Tibial artery (tissue), 4 donors: ENCODE results near the gene ATP10B.

Experiments
- DNase-seq, 2 donors: peaks; one replicate each; pipeline ENCODE4 v3.0.0-alpha.2; 2019
- H3K27ac ChIP-seq, 2 donors: fragments of 200-600 bp; sonication (generic) in 1 of 2; 1 replicate in 1 of 2; 2 replicates in 1 of 2; pipeline ENCODE4 v1.5.1; 2018 to 2019; ENCODE audit warnings: mild to moderate bottlenecking in 1 of 2
- H3K27me3 ChIP-seq, 2 donors: fragments of 200-600 bp; sonication (generic) in 1 of 2; one replicate each; pipeline versions ENCODE4 v1.5.1 to v1.6.0; 2016 to 2019
- H3K36me3 ChIP-seq, 3 donors: fragments of 200-600 bp; sonication (generic) in 2 of 3; one replicate each; pipeline ENCODE4 v1.5.1; 2016 to 2019; ENCODE audit warnings: mild to moderate bottlenecking in 2 of 3
- H3K4me1 ChIP-seq, 4 donors: fragments of 200-600 bp; sonication (generic) in 2 of 4; 1 replicate in 3 of 4; 2 replicates in 1 of 4; pipeline ENCODE4 v1.5.1; 2016 to 2019
- H3K4me3 ChIP-seq, 2 donors: fragments of 200-600 bp; sonication (generic) in 1 of 2; 1 replicate in 1 of 2; 2 replicates in 1 of 2; pipeline ENCODE4 v1.5.1; 2018 to 2019; ENCODE audit warnings: mild to moderate bottlenecking in 2 of 2
- H3K9me3 ChIP-seq, 3 donors: fragments of 200-600 bp; sonication (generic) in 1 of 3; one replicate each; pipeline ENCODE4 v1.5.1; 2016 to 2019
- intact Hi-C: fragments of 100-400 bp; cut with DNase I; formaldehyde crosslinking; loops from one replicate; pipeline ENCODE4 v1.15.0; 2023; ENCODE audit warnings: low total_unique reads
- TF ChIP-seq, protein P1 (sequence below), 2 experiments: fragments of 200-600 bp in 1 of 2; fragments of 450-650 bp in 1 of 2; IDR thresholded peaks; one replicate each; pipeline ENCODE4 v1.5.1; 2017 to 2019; ENCODE audit warnings: antibody characterized with exemption in 2 of 2, mild to moderate bottlenecking in 1 of 2, moderate library complexity in 1 of 2

ATP10B gene

DNA sequence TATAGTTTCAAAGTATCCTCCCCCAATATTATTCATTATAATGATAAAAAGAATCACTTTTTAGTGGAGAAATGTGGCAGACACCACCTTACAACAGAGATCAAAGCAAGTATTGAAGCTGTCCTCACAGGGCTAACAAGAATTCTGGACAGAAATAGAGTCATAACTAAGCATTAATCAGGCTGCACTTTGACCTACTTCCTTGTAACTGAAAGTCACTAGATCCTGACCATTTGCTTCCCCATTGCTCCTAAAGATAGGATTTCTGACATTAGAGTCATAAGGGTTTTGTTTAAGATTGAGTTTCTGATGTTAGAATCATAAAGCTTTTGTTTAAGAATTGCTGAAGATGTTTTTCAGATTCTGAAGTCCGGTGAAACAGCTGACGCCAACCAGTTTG, 159.7 kb downstream of the ATP10B start:
- H3K4me3 ChIP-seq: no peak overlapping the region
- no peaks in the 10 kb centered on the region for H3K36me3 ChIP-seq
- H3K27ac ChIP-seq: no peak overlapping the region
- intact Hi-C loops: no loop called here
- DNase-seq: no peak
- H3K4me1 ChIP-seq: no peaks in the 10 kb centered on the region
- H3K27me3 ChIP-seq: no peaks in the 10 kb centered on the region
- H3K9me3 ChIP-seq: no peaks in the 10 kb centered on the region
- TF ChIP-seq, protein P1, sequence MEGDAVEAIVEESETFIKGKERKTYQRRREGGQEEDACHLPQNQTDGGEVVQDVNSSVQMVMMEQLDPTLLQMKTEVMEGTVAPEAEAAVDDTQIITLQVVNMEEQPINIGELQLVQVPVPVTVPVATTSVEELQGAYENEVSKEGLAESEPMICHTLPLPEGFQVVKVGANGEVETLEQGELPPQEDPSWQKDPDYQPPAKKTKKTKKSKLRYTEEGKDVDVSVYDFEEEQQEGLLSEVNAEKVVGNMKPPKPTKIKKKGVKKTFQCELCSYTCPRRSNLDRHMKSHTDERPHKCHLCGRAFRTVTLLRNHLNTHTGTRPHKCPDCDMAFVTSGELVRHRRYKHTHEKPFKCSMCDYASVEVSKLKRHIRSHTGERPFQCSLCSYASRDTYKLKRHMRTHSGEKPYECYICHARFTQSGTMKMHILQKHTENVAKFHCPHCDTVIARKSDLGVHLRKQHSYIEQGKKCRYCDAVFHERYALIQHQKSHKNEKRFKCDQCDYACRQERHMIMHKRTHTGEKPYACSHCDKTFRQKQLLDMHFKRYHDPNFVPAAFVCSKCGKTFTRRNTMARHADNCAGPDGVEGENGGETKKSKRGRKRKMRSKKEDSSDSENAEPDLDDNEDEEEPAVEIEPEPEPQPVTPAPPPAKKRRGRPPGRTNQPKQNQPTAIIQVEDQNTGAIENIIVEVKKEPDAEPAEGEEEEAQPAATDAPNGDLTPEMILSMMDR (IDR thresholded peaks at IDR 0.05): no peak

DNA sequence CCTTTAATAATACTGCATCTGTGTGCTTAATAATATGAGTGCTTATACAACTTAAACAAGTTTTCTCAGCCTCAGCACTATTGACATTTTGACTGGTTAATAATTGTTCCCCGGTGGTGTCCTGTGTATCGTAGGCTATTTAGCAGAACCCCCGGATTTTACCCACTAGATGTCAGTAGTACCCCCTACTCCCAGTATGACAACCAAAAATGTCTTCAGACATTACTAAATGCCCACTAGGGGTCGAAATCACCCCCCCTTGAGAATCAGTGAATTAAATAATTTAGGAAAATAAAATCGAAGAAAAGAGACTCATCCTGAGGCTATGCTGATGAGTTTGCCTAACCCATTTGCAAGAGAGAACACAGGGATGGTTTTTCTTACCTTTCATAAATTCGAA, 166.3 kb downstream of the ATP10B start:
- TF ChIP-seq, protein P1 (IDR thresholded peaks at IDR 0.05): no peak

DNA sequence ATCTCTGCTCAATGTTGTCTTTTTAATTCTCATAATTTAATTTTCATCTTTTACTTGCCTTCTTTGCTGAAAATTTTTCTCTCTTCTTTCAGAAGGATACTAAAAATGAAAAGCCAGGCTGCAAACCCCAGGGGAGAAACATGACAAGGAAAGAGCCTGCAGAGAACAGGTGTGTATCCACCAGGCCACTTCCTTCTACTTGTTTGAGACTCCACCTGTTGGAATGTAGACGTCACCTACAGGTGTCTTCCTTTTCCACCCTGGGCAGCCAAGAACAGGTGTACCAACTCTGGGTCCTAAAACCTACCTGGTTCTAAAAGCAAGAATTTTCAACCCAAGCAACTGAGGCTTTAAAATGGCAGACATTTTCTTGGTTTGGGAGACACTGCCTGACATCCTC, 166.8 kb downstream of the ATP10B start:
- H3K9me3 ChIP-seq: peaks cover 0 to 4% (median 0%) of the 10 kb centered on the region in 3 donors
- H3K4me3 ChIP-seq: no peak overlapping the region
- no peaks in the 10 kb centered on the region for H3K36me3 ChIP-seq
- H3K27me3 ChIP-seq: peaks cover 0 to 3% of the 10 kb centered on the region in 2 donors
- TF ChIP-seq, protein P1 (IDR thresholded peaks at IDR 0.05): no peak
- H3K27ac ChIP-seq: no peak overlapping the region
- intact Hi-C loops: no loop called here
- no peak for DNase-seq
- H3K4me1 ChIP-seq: no peaks in the 10 kb centered on the region

More for the DNA sequence above, 166.3 kb downstream of the ATP10B start:
- peaks cover 0 to 2% (median 0%) of the 10 kb centered on the region in 3 donors for H3K9me3 ChIP-seq
- H3K4me3 ChIP-seq: no peak overlapping the region
- no peak overlapping the region for H3K27ac ChIP-seq
- no peaks in the 10 kb centered on the region for H3K36me3 ChIP-seq
- intact Hi-C loops: no loop called here
- DNase-seq: no peak
- H3K4me1 ChIP-seq: no peaks in the 10 kb centered on the region
- H3K27me3 ChIP-seq: peaks cover 0 to 3% of the 10 kb centered on the region in 2 donors

DNA sequence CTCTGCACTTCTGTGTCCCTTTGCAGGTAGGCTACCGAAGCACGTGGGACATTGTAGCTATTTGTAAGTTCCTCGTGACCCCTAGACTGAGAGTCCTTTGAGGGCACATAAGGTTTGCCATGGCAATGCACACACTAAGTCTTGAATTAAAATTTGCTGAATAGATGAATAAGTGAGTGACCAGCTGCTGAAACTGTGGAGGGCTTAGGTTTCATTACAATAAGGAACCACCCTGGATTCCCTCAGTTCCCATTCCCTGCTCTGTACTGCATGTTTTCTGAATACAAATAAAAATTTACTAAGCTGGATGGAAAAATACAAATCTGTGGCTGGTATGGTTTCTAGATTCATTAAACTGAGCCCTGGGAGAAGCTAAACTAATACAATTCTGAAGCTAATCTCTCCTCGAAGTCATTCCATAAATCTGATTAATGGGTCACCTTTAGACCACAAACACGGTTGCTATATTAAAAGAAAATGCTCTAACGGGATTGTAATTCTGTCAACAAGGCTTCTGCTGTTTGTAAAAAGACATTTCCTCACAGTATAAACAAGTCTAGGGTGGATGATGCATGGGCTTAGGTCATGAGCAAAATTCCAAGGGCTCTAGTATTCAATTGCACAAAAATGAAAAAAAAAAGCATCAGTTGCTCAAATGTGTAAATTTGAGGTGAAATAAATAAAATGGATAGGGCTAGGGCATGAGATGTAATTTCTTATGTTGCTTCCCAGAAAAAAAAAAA, 172.3 kb downstream of the ATP10B start:
- H3K4me1 ChIP-seq: no peaks in the 10 kb centered on the region
- no peak overlapping the region for H3K27ac ChIP-seq
- H3K9me3 ChIP-seq: peaks cover 0 to 4% (median 0%) of the 10 kb centered on the region in 3 donors
- no peaks in the 10 kb centered on the region for H3K36me3 ChIP-seq
- no peak overlapping the region for H3K4me3 ChIP-seq
- TF ChIP-seq, protein P1 (IDR thresholded peaks at IDR 0.05): no peak
- no peak for DNase-seq
- H3K27me3 ChIP-seq: peaks cover 0 to 7% of the 10 kb centered on the region in 2 donors
- intact Hi-C loops: loop anchor here (5.0 kb wide), 1 partner anchor 1103 kb away; no protein-coding TSS in a partner anchor

DNA sequence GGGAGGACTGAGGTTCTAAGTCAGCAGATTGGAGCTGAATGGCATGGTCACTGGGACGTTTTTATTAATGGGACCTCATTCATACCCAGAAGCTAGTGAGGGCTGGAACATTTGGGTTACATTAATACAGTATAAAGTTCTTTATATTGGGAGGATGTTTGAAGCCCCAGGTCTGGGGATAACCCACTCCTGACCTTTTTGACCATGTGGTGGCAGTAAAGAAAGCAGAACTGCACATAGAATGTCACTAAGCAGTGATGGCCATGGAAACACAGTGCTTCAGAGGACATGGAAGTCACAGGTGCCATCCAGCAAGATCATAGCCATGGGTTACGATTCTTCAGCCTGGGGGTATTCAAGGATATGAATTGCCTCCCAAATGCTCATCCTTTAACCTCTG, 176.0 kb downstream of the ATP10B start:
- peaks cover 0 to 4% (median 0%) of the 10 kb centered on the region in 3 donors for H3K9me3 ChIP-seq
- DNase-seq: no peak
- TF ChIP-seq, protein P1 (IDR thresholded peaks at IDR 0.05): no peak
- intact Hi-C loops: no loop called here
- H3K27ac ChIP-seq: no peak overlapping the region
- no peak overlapping the region for H3K4me3 ChIP-seq
- H3K4me1 ChIP-seq: no peaks in the 10 kb centered on the region
- H3K27me3 ChIP-seq: peaks cover 0 to 7% of the 10 kb centered on the region in 2 donors
- H3K36me3 ChIP-seq: no peaks in the 10 kb centered on the region
